Brain microvascular endothelial cell (primary cell): Measurements from ENCODE around the gene HLA-DRB1.

Experiments used
- DNase-seq: peaks from one replicate; pipeline ENCODE4 v3.0.0-alpha.2; 2020
- H3K27ac ChIP-seq: fragments of 250-450 bp; sonication (Bioruptor Pico); 2 replicates; pipeline ENCODE4 v1.5.1; 2020; ENCODE audit warnings: mild to moderate bottlenecking, moderate library complexity
- H3K27me3 ChIP-seq: fragments of 250-450 bp; sonication (Bioruptor Pico); replicated peaks from 2 replicates; pipeline ENCODE4 v1.5.1; 2020; ENCODE audit warnings: mild to moderate bottlenecking
- H3K36me3 ChIP-seq: fragments of 250-450 bp; sonication (Bioruptor Pico); replicated peaks from 2 replicates; pipeline ENCODE4 v1.5.1; 2020; ENCODE audit warnings: mild to moderate bottlenecking
- H3K4me3 ChIP-seq: 2 replicates; pipeline ENCODE4 v1.5.1; 2011; ENCODE audit warnings: low read depth, mild to moderate bottlenecking, control low read depth, low read length, moderate library complexity
- in situ Hi-C: cut with HindIII; loops from 2 replicates; pipeline ENCODE4 v1.10.0; 2017; ENCODE audit warnings: low sequenced_read_pairs, low pct_ligation_motif_present
- TF ChIP-seq, protein P1 (sequence below): IDR thresholded peaks from 2 replicates; pipeline ENCODE4 v1.5.1; 2011; ENCODE audit warnings: low read depth, mild to moderate bottlenecking, moderate library complexity, low read length, control low read depth, inconsistent platforms; ENCODE audit errors: missing control alignments

The HLA-DRB1 gene

DNA sequence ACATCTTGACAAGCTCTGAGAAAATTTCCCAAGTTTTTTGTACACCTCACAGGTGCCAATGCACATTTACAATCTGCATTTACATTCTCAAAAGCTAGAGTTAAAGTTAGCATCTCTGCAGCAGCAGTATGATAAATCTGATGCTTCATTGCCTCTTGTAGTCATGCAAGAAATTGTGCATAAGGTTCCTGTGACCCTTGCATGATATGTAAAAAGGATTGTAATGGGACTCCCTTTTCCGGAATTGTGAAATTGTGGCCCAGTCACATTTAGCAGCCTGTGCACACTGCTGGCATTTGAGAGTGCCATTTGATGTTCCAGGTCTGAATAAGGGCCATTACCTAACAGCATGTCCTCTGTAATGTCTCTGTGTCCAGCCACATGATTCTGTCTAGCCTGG is 24.1 kb downstream of the HLA-DRB1 start:
- TF ChIP-seq, protein P1, sequence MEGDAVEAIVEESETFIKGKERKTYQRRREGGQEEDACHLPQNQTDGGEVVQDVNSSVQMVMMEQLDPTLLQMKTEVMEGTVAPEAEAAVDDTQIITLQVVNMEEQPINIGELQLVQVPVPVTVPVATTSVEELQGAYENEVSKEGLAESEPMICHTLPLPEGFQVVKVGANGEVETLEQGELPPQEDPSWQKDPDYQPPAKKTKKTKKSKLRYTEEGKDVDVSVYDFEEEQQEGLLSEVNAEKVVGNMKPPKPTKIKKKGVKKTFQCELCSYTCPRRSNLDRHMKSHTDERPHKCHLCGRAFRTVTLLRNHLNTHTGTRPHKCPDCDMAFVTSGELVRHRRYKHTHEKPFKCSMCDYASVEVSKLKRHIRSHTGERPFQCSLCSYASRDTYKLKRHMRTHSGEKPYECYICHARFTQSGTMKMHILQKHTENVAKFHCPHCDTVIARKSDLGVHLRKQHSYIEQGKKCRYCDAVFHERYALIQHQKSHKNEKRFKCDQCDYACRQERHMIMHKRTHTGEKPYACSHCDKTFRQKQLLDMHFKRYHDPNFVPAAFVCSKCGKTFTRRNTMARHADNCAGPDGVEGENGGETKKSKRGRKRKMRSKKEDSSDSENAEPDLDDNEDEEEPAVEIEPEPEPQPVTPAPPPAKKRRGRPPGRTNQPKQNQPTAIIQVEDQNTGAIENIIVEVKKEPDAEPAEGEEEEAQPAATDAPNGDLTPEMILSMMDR: no peak
- DNase-seq: no peak
- H3K27me3 ChIP-seq: no peaks in the 10 kb centered on the region
- H3K36me3 ChIP-seq: no peaks in the 10 kb centered on the region
- H3K4me3 ChIP-seq: no peak overlapping the region
- in situ Hi-C loops: no loop called here
- no peak overlapping the region for H3K27ac ChIP-seq

GRCh38 chr6:32562940-32563339 is 26.7 kb downstream of the HLA-DRB1 start:
- Histone ChIP-seq H3K4me3 (no peak overlapping the region), H3K27ac (no peak overlapping the region), H3K27me3 (no peaks in the 10 kb centered on the region), H3K36me3 (no peaks in the 10 kb centered on the region)
- in situ Hi-C loops: no loop called here
- DNase-seq: no peak
- TF ChIP-seq, protein P1: no peak

- DNase-seq: no peak
- Histone ChIP-seq H3K27me3 (no peaks in the 10 kb centered on the region), H3K36me3 (no peaks in the 10 kb centered on the region), H3K4me3 (no peak overlapping the region), H3K27ac (no peak overlapping the region)
- in situ Hi-C loops: no loop called here
- TF ChIP-seq, protein P1: no peak
These were observed 29.9 kb downstream of the HLA-DRB1 start for GRCh38 chr6:32559747-32560146.

- in situ Hi-C loops: no loop called here
These were observed 31.1 kb downstream of the HLA-DRB1 start for GRCh38 chr6:32558426-32559057.

DNA sequence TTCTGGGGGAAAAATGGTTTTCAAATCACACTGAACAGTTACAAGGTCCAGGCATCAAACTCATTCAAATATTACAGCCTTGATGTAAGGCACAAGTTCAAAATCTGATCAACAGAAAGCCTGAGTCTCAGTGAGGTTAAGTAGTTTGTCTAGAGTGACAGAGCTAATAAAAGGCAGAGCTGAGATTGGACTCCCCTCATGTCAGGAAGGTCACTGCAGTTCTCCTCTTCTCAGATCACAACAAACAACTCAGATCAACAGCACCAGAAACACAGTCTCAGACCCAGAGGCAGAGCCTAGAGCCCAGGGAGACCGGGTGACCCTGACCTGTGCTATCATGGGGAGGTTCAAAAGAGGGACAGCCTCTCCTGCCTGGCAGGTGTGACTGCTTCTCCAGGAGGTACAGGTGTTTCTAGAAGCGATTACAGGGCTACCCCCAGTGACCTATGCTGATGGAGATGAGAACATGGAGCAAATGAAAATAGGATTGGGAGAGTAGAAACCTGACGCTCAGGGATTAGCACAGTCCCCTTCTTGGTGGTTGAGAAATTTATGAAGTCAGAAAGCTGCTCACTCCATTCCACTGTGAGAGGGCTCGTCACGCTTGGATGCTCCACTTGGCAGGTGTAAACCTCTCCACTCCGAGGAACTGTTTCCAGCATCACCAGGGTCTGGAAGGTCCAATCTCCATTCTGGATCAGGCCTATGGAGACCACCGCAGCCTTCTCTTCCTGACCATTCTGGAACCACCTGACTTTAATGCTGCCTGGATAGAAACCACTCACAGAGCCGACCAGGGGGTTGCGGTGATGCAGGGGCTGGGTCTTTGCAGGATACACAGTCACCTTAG is 35.3 kb downstream of the HLA-DRB1 start:
- Histone ChIP-seq H3K27ac (no peak overlapping the region), H3K36me3 (no peaks in the 10 kb centered on the region), H3K4me3 (no peak overlapping the region), H3K27me3 (no peaks in the 10 kb centered on the region)
- no peak for DNase-seq
- TF ChIP-seq, protein P1: no peak
- in situ Hi-C loops: no loop called here

More at GRCh38 chr6:32558426-32559057, 31.1 kb downstream of the HLA-DRB1 start:
- TF ChIP-seq, protein P1: no peak
- Histone ChIP-seq H3K27ac (no peak overlapping the region), H3K27me3 (no peaks in the 10 kb centered on the region), H3K36me3 (no peaks in the 10 kb centered on the region), H3K4me3 (no peak overlapping the region)
- DNase-seq: no peak
